ENCODE measurements around the gene NRCAM.
"Not testable (repeated sequence)": the region's sequence is repeated elsewhere in the genome, so short reads cannot be mapped to it uniquely, and the experiment has no call there.

Gene NRCAM

GRCh38 chr7:108404509-108405420, 51.5 kb downstream of the NRCAM start:
- Histone ChIP-seq H3K36me3 (ENCODE audit: control insufficient read depth in 1 of 2, insufficient read depth in 2 of 2, low read length in 2 of 2) (no peaks in the 10 kb centered on the region), H3K27ac (ENCODE audit: low read depth, low read length) (no peak overlapping the region), H3K27me3 (ENCODE audit: control insufficient read depth in 1 of 2, insufficient read depth in 2 of 2, low read length in 2 of 2) (no peaks in the 10 kb centered on the region), H3K4me1 (ENCODE audit: control insufficient read depth in 1 of 2, insufficient read depth in 2 of 2, low read length in 2 of 2) (no peaks in the 10 kb centered on the region), H3K9ac (ENCODE audit: low read depth in 1 of 2, low read length in 2 of 2) (no peak overlapping the region), H3K9me3 (ENCODE audit: control insufficient read depth in 1 of 2, low read length in 2 of 2) (no peaks in the 10 kb centered on the region), H3K4me3 (ENCODE audit: low read depth in 1 of 2, low read length in 2 of 2) (no peak overlapping the region)

- Histone ChIP-seq H3K9me3 (ENCODE audit: control insufficient read depth in 1 of 2, low read length in 2 of 2) (no peaks in the 10 kb centered on the region), H3K27me3 (ENCODE audit: control insufficient read depth in 1 of 2, insufficient read depth in 2 of 2, low read length in 2 of 2) (no peaks in the 10 kb centered on the region), H3K36me3 (ENCODE audit: control insufficient read depth in 1 of 2, insufficient read depth in 2 of 2, low read length in 2 of 2) (no peaks in the 10 kb centered on the region), H3K4me1 (ENCODE audit: control insufficient read depth in 1 of 2, insufficient read depth in 2 of 2, low read length in 2 of 2) (no peaks in the 10 kb centered on the region), H3K27ac (ENCODE audit: low read depth, low read length) (no peak overlapping the region), H3K4me3 (ENCODE audit: low read depth in 1 of 2, low read length in 2 of 2) (no peak overlapping the region), H3K9ac (ENCODE audit: low read depth in 1 of 2, low read length in 2 of 2) (no peak overlapping the region)
These were observed 52.5 kb downstream of the NRCAM start for GRCh38 chr7:108403597-108404217.

GRCh38 chr7:108402865-108403264, 53.4 kb downstream of the NRCAM start:
- no peak overlapping the region for H3K9ac ChIP-seq (ENCODE audit: low read depth in 1 of 2, low read length in 2 of 2)
- H3K27me3 ChIP-seq (ENCODE audit: control insufficient read depth in 1 of 2, insufficient read depth in 2 of 2, low read length in 2 of 2), result no peaks in the 10 kb centered on the region
- no peak overlapping the region for H3K4me3 ChIP-seq (ENCODE audit: low read depth in 1 of 2, low read length in 2 of 2)
- H3K9me3 ChIP-seq (ENCODE audit: control insufficient read depth in 1 of 2, low read length in 2 of 2), result no peaks in the 10 kb centered on the region
- H3K27ac ChIP-seq (ENCODE audit: low read depth, low read length), result no peak overlapping the region
- H3K36me3 ChIP-seq (ENCODE audit: control insufficient read depth in 1 of 2, insufficient read depth in 2 of 2, low read length in 2 of 2), result no peaks in the 10 kb centered on the region
- no peaks in the 10 kb centered on the region for H3K4me1 ChIP-seq (ENCODE audit: control insufficient read depth in 1 of 2, insufficient read depth in 2 of 2, low read length in 2 of 2)

DNA sequence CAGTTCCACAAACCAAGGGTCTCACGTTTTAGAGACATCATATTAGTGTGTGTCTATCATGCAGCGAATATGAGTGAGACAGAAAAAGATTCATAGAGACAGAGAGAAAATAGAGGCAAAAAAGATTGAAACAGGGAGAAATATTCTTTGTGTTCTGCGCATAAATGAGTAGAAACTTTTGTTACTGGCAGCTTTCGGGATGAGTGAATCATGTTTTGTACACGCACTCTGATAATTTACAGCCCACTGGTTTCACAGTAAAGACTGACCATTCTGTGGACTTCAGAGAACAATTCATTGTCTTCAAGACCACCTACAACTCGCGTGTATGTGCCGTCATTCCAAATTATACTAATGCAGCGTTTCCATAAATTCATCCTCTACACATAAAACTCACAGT, 60.2 kb downstream of the NRCAM start:
- no peak overlapping the region for H3K9ac ChIP-seq (ENCODE audit: low read depth in 1 of 2, low read length in 2 of 2)
- no peaks in the 10 kb centered on the region for H3K27me3 ChIP-seq (ENCODE audit: control insufficient read depth in 1 of 2, insufficient read depth in 2 of 2, low read length in 2 of 2)
- H3K4me3 ChIP-seq (ENCODE audit: low read depth in 1 of 2, low read length in 2 of 2), result no peak overlapping the region

GRCh38 chr7:108395426-108395825, 60.8 kb downstream of the NRCAM start:
- Histone ChIP-seq H3K9ac (ENCODE audit: low read depth in 1 of 2, low read length in 2 of 2) (no peak overlapping the region), H3K36me3 (ENCODE audit: control insufficient read depth in 1 of 2, insufficient read depth in 2 of 2, low read length in 2 of 2) (no peaks in the 10 kb centered on the region), H3K4me3 (ENCODE audit: low read depth in 1 of 2, low read length in 2 of 2) (no peak overlapping the region), H3K27ac (ENCODE audit: low read depth, low read length) (no peak overlapping the region), H3K27me3 (ENCODE audit: control insufficient read depth in 1 of 2, insufficient read depth in 2 of 2, low read length in 2 of 2) (no peaks in the 10 kb centered on the region), H3K4me1 (ENCODE audit: control insufficient read depth in 1 of 2, insufficient read depth in 2 of 2, low read length in 2 of 2) (no peaks in the 10 kb centered on the region), H3K9me3 (ENCODE audit: control insufficient read depth in 1 of 2, low read length in 2 of 2) (no peaks in the 10 kb centered on the region)

More for the DNA sequence above, 60.2 kb downstream of the NRCAM start:
- H3K36me3 ChIP-seq (ENCODE audit: control insufficient read depth in 1 of 2, insufficient read depth in 2 of 2, low read length in 2 of 2), result no peaks in the 10 kb centered on the region
- no peak overlapping the region for H3K27ac ChIP-seq (ENCODE audit: low read depth, low read length)
- no peaks in the 10 kb centered on the region for H3K4me1 ChIP-seq (ENCODE audit: control insufficient read depth in 1 of 2, insufficient read depth in 2 of 2, low read length in 2 of 2)
- H3K9me3 ChIP-seq (ENCODE audit: control insufficient read depth in 1 of 2, low read length in 2 of 2), result no peaks in the 10 kb centered on the region

DNA sequence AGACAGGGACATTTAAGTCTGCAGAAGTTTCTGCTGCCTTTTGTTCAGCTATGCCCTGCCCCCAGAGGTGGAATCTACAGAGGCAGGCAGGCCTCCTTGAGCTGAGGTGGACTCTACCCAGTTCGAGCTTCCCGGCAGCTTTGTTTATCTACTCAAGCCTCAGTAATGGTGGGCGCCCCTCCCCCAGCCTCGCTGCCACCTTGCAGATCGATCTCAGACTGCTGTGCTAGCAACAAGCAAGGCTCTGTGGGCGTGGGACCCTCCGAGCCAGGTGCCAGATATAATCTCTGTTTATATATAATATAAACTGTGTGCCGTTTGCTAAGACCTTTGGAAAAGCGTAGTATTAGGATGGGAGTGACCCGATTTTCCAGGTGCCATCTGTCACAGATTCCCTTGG, 63.1 kb downstream of the NRCAM start:
- not testable (repeated sequence) for H3K27ac ChIP-seq (ENCODE audit: low read depth, low read length); H3K4me3 ChIP-seq (ENCODE audit: low read depth in 1 of 2, low read length in 2 of 2); H3K9ac ChIP-seq (ENCODE audit: low read depth in 1 of 2, low read length in 2 of 2); H3K9me3 ChIP-seq (ENCODE audit: control insufficient read depth in 1 of 2, low read length in 2 of 2); H3K27me3 ChIP-seq (ENCODE audit: control insufficient read depth in 1 of 2, insufficient read depth in 2 of 2, low read length in 2 of 2); H3K36me3 ChIP-seq (ENCODE audit: control insufficient read depth in 1 of 2, insufficient read depth in 2 of 2, low read length in 2 of 2); H3K4me1 ChIP-seq (ENCODE audit: control insufficient read depth in 1 of 2, insufficient read depth in 2 of 2, low read length in 2 of 2)

GRCh38 chr7:108387686-108388085, 68.5 kb downstream of the NRCAM start:
- H3K9ac ChIP-seq (ENCODE audit: low read depth in 1 of 2, low read length in 2 of 2); H3K9me3 ChIP-seq (ENCODE audit: control insufficient read depth in 1 of 2, low read length in 2 of 2); H3K36me3 ChIP-seq (ENCODE audit: control insufficient read depth in 1 of 2, insufficient read depth in 2 of 2, low read length in 2 of 2); H3K4me3 ChIP-seq (ENCODE audit: low read depth in 1 of 2, low read length in 2 of 2); H3K27ac ChIP-seq (ENCODE audit: low read depth, low read length); H3K4me1 ChIP-seq (ENCODE audit: control insufficient read depth in 1 of 2, insufficient read depth in 2 of 2, low read length in 2 of 2); H3K27me3 ChIP-seq (ENCODE audit: control insufficient read depth in 1 of 2, insufficient read depth in 2 of 2, low read length in 2 of 2): not testable (repeated sequence)

- no peaks in the 10 kb centered on the region for H3K9me3 ChIP-seq (ENCODE audit: control insufficient read depth in 1 of 2, low read length in 2 of 2)
- no peaks in the 10 kb centered on the region for H3K4me1 ChIP-seq (ENCODE audit: control insufficient read depth in 1 of 2, insufficient read depth in 2 of 2, low read length in 2 of 2)
- no peaks in the 10 kb centered on the region for H3K27me3 ChIP-seq (ENCODE audit: control insufficient read depth in 1 of 2, insufficient read depth in 2 of 2, low read length in 2 of 2)
- no peak overlapping the region for H3K4me3 ChIP-seq (ENCODE audit: low read depth in 1 of 2, low read length in 2 of 2)
- H3K9ac ChIP-seq (ENCODE audit: low read depth in 1 of 2, low read length in 2 of 2), result no peak overlapping the region
- H3K36me3 ChIP-seq (ENCODE audit: control insufficient read depth in 1 of 2, insufficient read depth in 2 of 2, low read length in 2 of 2), result no peaks in the 10 kb centered on the region
- no peak overlapping the region for H3K27ac ChIP-seq (ENCODE audit: low read depth, low read length)
These were observed 70.3 kb downstream of the NRCAM start for GRCh38 chr7:108385834-108386422.

GRCh38 chr7:108384716-108385483, 71.3 kb downstream of the NRCAM start:
- H3K36me3 ChIP-seq (ENCODE audit: control insufficient read depth in 1 of 2, insufficient read depth in 2 of 2, low read length in 2 of 2), result no peaks in the 10 kb centered on the region
- no peak overlapping the region for H3K9ac ChIP-seq (ENCODE audit: low read depth in 1 of 2, low read length in 2 of 2)
- H3K4me3 ChIP-seq (ENCODE audit: low read depth in 1 of 2, low read length in 2 of 2), result no peak overlapping the region
- no peaks in the 10 kb centered on the region for H3K4me1 ChIP-seq (ENCODE audit: control insufficient read depth in 1 of 2, insufficient read depth in 2 of 2, low read length in 2 of 2)
- H3K9me3 ChIP-seq (ENCODE audit: control insufficient read depth in 1 of 2, low read length in 2 of 2), result no peaks in the 10 kb centered on the region
- H3K27ac ChIP-seq (ENCODE audit: low read depth, low read length), result no peak overlapping the region
- H3K27me3 ChIP-seq (ENCODE audit: control insufficient read depth in 1 of 2, insufficient read depth in 2 of 2, low read length in 2 of 2), result no peaks in the 10 kb centered on the region

- Histone ChIP-seq H3K9me3 (ENCODE audit: control insufficient read depth in 1 of 2, low read length in 2 of 2) (no peaks in the 10 kb centered on the region), H3K9ac (ENCODE audit: low read depth in 1 of 2, low read length in 2 of 2) (no peak overlapping the region), H3K4me3 (ENCODE audit: low read depth in 1 of 2, low read length in 2 of 2) (no peak overlapping the region), H3K27me3 (ENCODE audit: control insufficient read depth in 1 of 2, insufficient read depth in 2 of 2, low read length in 2 of 2) (no peaks in the 10 kb centered on the region), H3K36me3 (ENCODE audit: control insufficient read depth in 1 of 2, insufficient read depth in 2 of 2, low read length in 2 of 2) (no peaks in the 10 kb centered on the region), H3K4me1 (ENCODE audit: control insufficient read depth in 1 of 2, insufficient read depth in 2 of 2, low read length in 2 of 2) (no peaks in the 10 kb centered on the region), H3K27ac (ENCODE audit: low read depth, low read length) (no peak overlapping the region)
These were observed 73.3 kb downstream of the NRCAM start for GRCh38 chr7:108382932-108383331.
